DMS 273 (cell line): ENCODE data around the gene DNER.
"Not testable (repeated sequence)": the region's sequence is repeated elsewhere in the genome, so short reads cannot be mapped to it uniquely, and the experiment has no call there.

ENCODE experiments used
- DNase-seq: peaks from one replicate; lab custom pipeline; 2025; ENCODE audit not compliant: unreplicated experiment; lab: John Stamatoyannopoulos, UW

DNER gene

DNA sequence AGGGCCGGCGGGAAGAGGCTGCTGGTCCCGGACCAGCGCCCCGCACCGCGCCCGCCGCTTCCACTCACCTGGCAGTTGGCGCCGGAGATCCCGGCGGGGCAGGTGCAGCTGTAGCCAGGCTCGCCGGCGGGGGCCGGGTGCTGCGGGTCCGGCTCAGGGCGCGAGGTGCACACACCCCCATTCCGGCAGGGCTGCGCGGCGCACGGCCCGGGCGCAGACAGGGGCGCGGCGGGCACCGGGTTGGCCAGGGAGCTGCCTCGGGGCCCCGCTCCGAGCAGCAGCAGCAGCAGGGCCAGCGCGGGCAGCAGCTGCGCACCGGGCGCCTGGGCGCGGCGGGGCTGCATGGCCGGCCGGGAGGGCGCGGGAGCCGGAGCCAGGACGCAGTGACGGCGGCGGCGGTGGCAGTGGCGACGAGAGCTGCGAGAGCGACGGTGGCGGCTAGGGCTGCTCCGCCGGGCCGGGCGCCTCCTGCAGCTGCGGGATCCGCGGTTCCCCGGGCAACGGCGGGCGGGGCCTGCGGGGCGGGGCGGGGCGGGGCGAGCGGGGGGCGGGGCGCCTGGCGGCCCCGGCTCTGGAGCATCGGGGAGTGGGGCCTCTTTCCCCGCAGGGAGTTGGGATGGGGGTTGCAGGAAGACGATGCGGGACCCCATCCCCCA, at the start of gene DNER:
Gene DNER (minus strand): TSS at position 476 of the 656 bp plus-strand sequence. CDS start 132 bp downstream, at position 344.
- peak; percentile 61 for DNase-seq

DNA sequence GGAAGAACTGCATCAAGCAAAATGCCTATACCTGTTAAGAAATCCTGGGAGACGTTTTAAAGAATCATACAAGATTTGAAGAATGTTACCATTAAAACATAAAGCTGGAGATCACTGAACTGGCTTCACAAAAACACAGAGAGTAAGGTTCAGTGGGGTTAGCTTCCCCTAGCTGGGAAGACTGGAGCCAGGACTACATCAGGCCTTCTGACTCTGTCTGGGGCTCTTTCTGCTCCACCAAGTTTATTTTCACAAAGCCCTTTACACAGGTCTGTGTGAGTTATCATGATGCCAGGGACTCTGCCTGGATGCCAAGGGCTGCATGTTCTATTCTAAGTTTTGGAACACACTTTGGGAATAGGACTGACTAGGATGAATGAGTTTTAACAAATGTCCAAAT, 47.3 kb upstream of the DNER start:
- no peak for DNase-seq

GRCh38 chr2:229757462-229757861, 43.1 kb upstream of the DNER start:
- not testable (repeated sequence) for DNase-seq

DNA sequence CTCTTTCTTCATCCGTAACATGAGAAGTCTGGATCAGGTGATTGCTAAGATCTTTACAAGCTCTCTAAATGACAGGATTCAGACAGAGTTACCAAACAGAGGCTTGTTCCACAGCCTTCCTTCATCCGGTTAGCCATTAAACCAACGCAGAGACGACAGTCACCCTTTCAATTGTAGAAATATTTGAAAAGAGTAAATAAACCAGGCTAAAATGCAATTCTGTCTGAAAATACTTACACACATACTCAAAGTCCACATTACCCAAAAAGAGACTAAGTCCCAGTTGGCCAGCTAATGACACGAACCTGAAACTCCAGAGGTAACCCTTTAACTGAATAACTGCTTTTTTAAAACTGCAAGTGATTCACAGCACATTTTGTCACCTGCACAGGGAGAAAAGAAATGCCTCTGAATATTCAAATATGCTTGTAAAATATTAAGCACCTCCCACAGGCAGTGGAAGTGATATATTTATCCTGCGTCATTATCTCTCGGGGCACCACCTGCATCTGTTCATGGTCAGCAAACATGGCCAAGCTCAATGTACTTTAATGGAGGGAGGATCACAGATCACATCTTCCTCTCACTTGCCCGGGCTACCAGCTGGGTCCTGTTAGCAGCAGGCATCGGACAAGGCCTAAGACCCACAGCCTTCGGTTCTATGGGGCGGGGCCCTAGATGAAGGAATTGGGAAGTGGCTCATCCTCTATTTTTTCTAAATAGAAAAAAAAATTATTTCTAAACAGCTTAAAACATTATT, 38.8 kb upstream of the DNER start:
- no peak for DNase-seq

GRCh38 chr2:229749779-229750178, 35.4 kb upstream of the DNER start:
- no peak for DNase-seq

- no peak for DNase-seq
These were observed 34.6 kb upstream of the DNER start for GRCh38 chr2:229748950-229749349.

DNA sequence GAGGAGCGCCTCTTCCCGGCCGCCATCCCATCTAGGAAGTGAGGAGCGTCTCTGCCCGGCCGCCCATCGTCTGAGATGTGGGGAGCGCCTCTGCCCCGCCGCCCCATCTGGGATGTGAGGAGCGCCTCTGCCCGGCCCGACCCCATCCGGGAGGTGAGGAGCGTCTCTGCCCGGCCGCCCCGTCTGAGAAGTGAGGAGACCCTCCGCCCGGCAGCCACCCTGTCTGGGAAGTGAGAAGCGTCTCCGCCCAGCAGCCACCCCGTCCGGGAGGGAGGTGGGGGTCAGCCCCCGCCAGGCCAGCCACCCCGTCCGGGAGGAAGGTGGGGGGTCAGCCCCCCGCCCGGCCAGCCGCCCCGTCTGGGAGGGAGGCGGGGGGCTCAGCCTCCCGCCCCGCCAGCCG, 28.3 kb upstream of the DNER start:
- not testable (repeated sequence) for DNase-seq

GRCh38 chr2:229740279-229740678, 25.9 kb upstream of the DNER start:
- DNase-seq = no peak

DNA sequence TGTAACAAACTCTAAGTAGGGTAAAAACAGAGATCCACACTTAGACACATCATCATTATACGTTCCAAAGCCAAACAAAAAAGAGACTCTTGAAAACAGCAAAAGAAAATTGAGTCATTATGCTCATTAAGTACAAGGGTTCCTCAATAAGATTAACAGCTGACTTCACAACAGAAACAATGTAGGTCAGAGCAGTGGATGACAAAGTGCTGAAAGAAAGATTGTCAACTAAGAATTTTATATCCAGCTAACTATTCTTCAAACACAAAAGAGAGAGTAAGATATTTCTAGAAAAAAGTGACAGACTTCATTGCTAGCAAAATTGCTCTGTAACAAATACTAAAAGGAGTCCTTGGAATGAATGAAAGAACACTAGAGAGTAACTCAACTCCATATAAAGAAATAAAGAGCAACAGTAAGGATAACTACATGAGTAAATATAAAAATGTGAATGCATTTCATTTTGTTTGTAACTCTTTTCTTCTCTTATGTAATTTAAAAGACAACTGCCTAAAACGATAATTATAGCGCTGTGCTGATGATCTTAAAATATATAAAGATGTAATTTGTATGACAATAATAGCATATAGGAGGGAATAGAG, 23.8 kb upstream of the DNER start:
- no peak for DNase-seq

GRCh38 chr2:229734410-229734809, 20.1 kb upstream of the DNER start:
- DNase-seq = peak; percentile 5

DNA sequence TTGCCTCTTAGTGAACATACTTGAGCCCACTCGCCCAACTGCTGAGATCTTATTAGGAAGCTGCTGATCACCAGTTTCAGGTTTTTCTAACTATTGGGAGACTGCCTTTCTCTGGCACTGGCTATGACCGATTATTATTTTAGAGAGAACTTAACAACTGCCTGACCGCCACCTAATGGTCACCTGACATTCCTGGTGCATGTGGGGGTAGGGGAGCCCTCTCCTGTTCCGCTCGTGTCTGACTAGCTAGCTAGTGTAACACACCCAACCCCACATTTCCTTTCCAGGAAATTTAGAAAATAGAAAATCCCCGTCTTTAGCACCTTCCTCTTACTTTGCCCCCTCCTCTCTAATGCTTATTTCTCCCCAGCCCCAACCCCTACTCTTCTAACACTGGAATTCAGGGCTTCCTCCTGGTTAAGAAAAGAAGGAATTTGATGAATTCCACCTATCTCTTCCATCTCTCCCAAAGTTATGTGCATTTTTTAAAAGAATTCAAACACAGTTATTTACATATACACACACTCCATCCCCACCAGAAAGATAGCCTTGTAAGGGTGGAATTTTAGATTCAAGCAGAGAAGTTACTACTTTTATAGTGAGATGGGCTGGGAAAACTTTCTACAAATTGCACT, 19.4 kb upstream of the DNER start:
- no peak for DNase-seq

GRCh38 chr2:229732897-229733296, 18.5 kb upstream of the DNER start:
- DNase-seq = no peak

- DNase-seq = peak; percentile 45
These were observed 17.6 kb upstream of the DNER start for GRCh38 chr2:229731916-229732315.

GRCh38 chr2:229731363-229731762, 17.0 kb upstream of the DNER start:
- no peak for DNase-seq

DNA sequence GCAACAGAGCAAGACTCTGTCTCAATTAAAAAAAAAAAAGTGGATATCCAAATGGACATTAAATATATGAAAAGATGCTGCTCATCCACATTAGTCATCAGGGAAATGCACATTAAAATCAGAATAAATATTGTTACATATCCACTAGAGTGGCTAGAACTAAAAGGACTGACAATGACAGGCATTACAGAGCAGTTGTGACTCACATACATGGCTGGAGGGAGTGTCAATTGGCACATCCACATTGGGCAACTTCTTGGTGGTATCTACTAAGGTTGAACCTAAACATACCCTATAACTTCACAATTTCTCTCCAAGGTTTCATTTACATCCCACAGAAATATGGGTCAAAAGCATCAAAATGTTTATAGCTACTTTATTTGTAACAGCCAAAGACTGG, 14.0 kb upstream of the DNER start:
- no peak for DNase-seq

DNA sequence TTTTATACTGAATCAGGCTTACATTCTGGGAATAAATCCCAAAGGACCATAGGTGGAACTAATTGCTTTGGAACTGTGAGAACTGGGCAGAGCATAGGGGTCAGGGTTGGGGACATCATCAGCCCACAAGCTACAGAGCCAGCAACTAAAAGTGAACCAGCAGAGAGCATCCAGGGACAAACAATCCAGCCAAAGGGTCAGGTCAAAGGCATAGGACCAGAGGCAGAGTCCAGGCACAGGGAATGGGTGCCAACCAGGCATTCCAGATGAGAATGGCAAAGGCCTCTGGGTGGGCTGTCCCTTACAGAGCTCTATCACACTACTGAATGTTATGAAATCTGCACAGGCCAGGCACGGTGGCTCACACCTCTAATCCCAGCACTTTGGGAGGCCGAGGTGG, 12.3 kb upstream of the DNER start:
- no peak for DNase-seq

DNA sequence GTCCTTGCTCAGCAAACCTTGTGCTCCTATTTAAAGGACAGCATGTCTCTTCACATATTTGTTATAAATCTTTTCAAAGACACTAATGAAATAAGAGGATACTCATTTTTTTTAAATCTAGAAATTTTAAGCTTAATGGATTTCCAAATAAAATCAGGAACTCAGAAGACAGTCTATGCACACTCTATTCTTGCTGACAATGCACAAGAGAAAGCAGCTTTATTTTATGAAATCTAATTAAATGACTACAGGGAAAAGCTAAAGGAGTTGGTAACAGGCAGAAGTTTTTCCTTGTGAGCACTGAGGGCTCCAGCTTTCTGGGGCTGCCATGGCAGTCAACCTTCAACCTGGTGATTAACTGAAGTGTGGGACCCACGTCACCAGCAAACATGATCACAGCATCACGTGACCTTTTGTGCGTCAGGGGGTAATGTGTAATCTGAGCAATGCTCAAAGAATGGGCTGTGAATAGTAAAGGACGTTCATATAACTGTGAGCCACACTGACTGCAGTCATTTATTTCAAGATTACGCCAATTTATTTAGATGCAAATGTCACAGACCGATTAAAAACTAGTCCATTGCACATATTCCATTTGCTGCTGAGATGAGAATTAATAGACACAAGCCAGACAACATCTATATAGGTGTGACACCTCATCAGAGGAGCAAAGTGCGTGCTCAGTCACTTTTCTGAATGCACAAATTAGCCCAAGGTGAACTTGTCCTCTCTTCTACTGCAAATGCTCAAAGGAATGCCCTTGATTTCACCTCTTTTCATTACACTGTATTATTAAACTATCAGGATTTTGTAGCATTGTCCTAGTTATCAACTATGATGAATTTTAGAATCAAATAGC, 11.6 kb upstream of the DNER start:
- DNase-seq = no peak

GRCh38 chr2:229723192-229723591, 8.8 kb upstream of the DNER start:
- not testable (repeated sequence) for DNase-seq

DNA sequence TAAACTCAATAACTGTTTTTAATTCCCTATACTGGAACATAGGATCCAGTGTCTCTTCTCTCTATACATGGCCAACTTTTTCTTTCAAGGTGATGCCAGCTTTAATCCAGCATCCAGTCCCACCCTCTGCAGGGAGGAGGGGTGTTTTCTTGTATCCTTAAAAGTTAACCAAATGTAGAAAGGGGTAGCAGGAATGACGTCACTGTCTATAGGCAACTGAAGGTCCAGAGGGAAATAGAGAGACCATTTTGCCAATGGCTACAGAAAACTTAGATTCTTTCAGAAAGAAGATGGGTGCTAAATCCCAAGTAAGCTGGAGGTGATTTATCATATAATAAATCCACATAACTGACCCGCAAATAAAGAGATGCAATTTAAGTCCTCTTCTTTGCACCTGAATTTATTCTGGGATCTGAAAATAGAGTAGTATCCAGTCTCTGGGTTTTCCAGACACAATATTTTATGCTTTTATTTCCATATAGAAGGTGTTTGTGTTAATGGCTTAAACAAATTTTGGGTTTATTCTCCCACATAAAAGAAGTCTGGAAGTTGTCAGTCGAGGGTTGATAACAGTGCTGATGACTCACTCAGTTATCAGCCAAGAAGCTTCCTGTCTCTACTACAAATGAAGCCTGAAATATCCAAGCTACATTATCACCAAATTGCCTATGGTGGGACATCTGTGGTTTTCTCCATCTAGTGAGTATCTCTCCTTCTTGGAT, 5.7 kb upstream of the DNER start:
- DNase-seq = no peak

GRCh38 chr2:229718057-229718456, 3.7 kb upstream of the DNER start:
- no peak for DNase-seq
